Spleen (tissue), 11 donors: ENCODE data around the gene CNN3. TPM values are rescaled to one million over a fixed set of nuclear protein-coding genes. Genes with fewer than 3 reads are reported as not detected.
A peak's percentile ranks its signal among the peaks of the same experiment; 100 is the strongest.

Experiments used
- DNase-seq: peaks from one replicate; pipeline ENCODE4 v3.0.0-alpha.2; 2020
- H3K27ac ChIP-seq, 8 donors: fragments of 200-600 bp; sonication (generic) in 7 of 8; 1 replicate in 4 of 8; 2 replicates in 4 of 8; pipeline versions ENCODE4 v1.5.0 to v1.8.0; 2016 to 2021; ENCODE audit warnings: inconsistent platforms in 4 of 8, mild to moderate bottlenecking in 4 of 8, moderate library complexity in 1 of 8
- H3K27me3 ChIP-seq, 7 donors: fragments of 200-600 bp; sonication (generic) in 6 of 7; replicated peaks in 1 of 7; 1 replicate in 4 of 7; 2 replicates in 3 of 7; pipeline versions ENCODE4 v1.5.0 to v1.8.0; 2016 to 2021; ENCODE audit warnings: inconsistent platforms in 3 of 7, mild to moderate bottlenecking in 1 of 7
- H3K36me3 ChIP-seq, 6 donors: fragments of 200-600 bp; sonication (generic) in 5 of 6; 1 replicate in 4 of 6; 2 replicates in 2 of 6; pipeline versions ENCODE4 v1.5.0 to v1.8.0; 2016 to 2021; ENCODE audit warnings: inconsistent platforms in 2 of 6
- H3K4me1 ChIP-seq, 6 donors: fragments of 200-600 bp; sonication (generic) in 5 of 6; 1 replicate in 3 of 6; 2 replicates in 3 of 6; pipeline versions ENCODE4 v1.5.0 to v1.8.0; 2016 to 2021; ENCODE audit warnings: inconsistent platforms in 3 of 6
- H3K4me3 ChIP-seq, 8 donors: fragments of 200-600 bp; sonication (generic) in 7 of 8; 1 replicate in 4 of 8; 2 replicates in 4 of 8; pipeline versions ENCODE4 v1.5.0 to v1.8.0; 2016 to 2021; ENCODE audit warnings: inconsistent platforms in 4 of 8, mild to moderate bottlenecking in 4 of 8, moderate library complexity in 2 of 8
- H3K9me3 ChIP-seq, 8 donors: fragments of 200-600 bp; sonication (generic) in 7 of 8; 1 replicate in 4 of 8; 2 replicates in 4 of 8; pipeline versions ENCODE4 v1.5.0 to v1.8.0; 2016 to 2021; ENCODE audit warnings: inconsistent platforms in 4 of 8
- CTCF ChIP-seq, 11 experiments: fragments of 200-600 bp in 7 of 11; fragments of 450-650 bp in 4 of 11; sonication (generic) in 4 of 11; IDR thresholded peaks in 8 of 11; conservative IDR thresholded peaks in 3 of 11; 1 replicate in 7 of 11; 2 replicates in 4 of 11; pipeline versions ENCODE4 v1.4.0 to v1.8.0; 2016 to 2021; ENCODE audit warnings: antibody characterized with exemption in 11 of 11, inconsistent platforms in 4 of 11, mild to moderate bottlenecking in 1 of 11
- POLR2A ChIP-seq, 3 donors: fragments of 450-650 bp; IDR thresholded peaks; one replicate each; pipeline ENCODE4 v1.5.1; 2017; ENCODE audit warnings: antibody characterized with exemption in 3 of 3, mild to moderate bottlenecking in 1 of 3
- POLR2AphosphoS5 ChIP-seq, 3 donors: sonication (generic); formaldehyde crosslinking; IDR thresholded peaks; one replicate each; pipeline ENCODE4 v1.5.1; 2017; ENCODE audit warnings: antibody characterized with exemption in 3 of 3
- WGBS, 5 donors: extraction: QIAGEN DNeasy Blood & Tissue Kit in 3 of 5; methylation state at CpG; one replicate each; pipeline versions ENCODE4 v1.1.5 to v1.1.7; 2013 to 2018; 5-methylcytosine and 5-hydroxymethylcytosine counted together
- intact Hi-C: fragments of 100-400 bp; cut with DNase I; formaldehyde crosslinking; loops from one replicate; pipeline ENCODE4 v1.15.0; 2023; ENCODE audit warnings: low total_unique reads
- polyA plus RNA-seq, 3 donors: library from polyadenylated mRNA; stranded (reverse); fragments of 200-250 nt; gene quantifications; one replicate each; pipeline ENCODE4 v1.2.1, GENCODE V29; 2013
- total RNA-seq, 7 donors: library from RNA; depleted of rRNA in 3 of 7; stranded (reverse); fragments of >200 nt in 3 of 7; fragmentation: NEBNext Ultra II Directional in 4 of 7; extraction: Animal tissue kit (Norgen Biotek cat#: 25700) in 4 of 7; gene quantifications; one replicate each; pipeline versions ENCODE4 v1.1.0 to v1.2.1, GENCODE V29; 2016 to 2021
- donor health status: healthy with polysubstance abuse.
- donor health status: DM: no; HTN: no; CAD: no; lungs with moderate emphysema.
- donor health status: DM: no; HTN: no; CAD: no.
- donor health status: Bipolar disorder and iron deficiency.
- donor health status: healthy.
- donor health status: DM: no; HTN: no; CAD: no.
- donor health status: DM: yes; HTN: yes; CAD: no.

CNN3 gene
- total and polyA plus RNA-seq, 10 donors, result 27.4 to 124 (median 105) TPM

- peak overlapping the region in 2 of 8 donors; percentile 7 to 8 for H3K27ac ChIP-seq
- intact Hi-C loops, result no loop called here
- DNase-seq, result no peak
- no peaks in the 10 kb centered on the region for H3K9me3 ChIP-seq
- no peak overlapping the region for H3K4me3 ChIP-seq
- WGBS, 5 donors, result 80 to 88% (median 85%) methylated on average over 4 of the region's 4 CpGs
- H3K27me3 ChIP-seq, result peaks cover 0 to 5% (median 0%) of the 10 kb centered on the region in 7 donors
- H3K36me3 ChIP-seq, result no peaks in the 10 kb centered on the region
- peaks cover 0 to 60% (median 35%) of the 10 kb centered on the region in 6 donors for H3K4me1 ChIP-seq
- TF ChIP-seq POLR2A (IDR thresholded peaks at IDR 0.05) (no peak), CTCF (IDR thresholded peaks at IDR 0.05 in 8 of 11, conservative IDR thresholded peaks at IDR 0.05 in 3 of 11) (no peak), POLR2AphosphoS5 (IDR thresholded peaks at IDR 0.05) (no peak)
Measured at GRCh38 chr1:94919241-94920030, 7.5 kb downstream of the CNN3 start.

- TF ChIP-seq POLR2A (IDR thresholded peaks at IDR 0.05) (no peak), POLR2AphosphoS5 (IDR thresholded peaks at IDR 0.05) (no peak), CTCF (IDR thresholded peaks at IDR 0.05 in 8 of 11, conservative IDR thresholded peaks at IDR 0.05 in 3 of 11) (no peak)
- 78 to 88% (median 84%) methylated on average over 6 of the region's 6 CpGs for whole genome bisulfite sequencing, 5 donors
- Histone ChIP-seq H3K4me3 (no peak overlapping the region), H3K27ac (no peak overlapping the region), H3K27me3 (no peaks in the 10 kb centered on the region), H3K9me3 (no peaks in the 10 kb centered on the region), H3K4me1 (peaks cover 0 to 48% (median 17%) of the 10 kb centered on the region in 6 donors), H3K36me3 (no peaks in the 10 kb centered on the region)
- no peak for DNase-seq
- intact Hi-C loops, result no loop called here
Measured at GRCh38 chr1:94917251-94917650, 9.7 kb downstream of the CNN3 start.

- no peak overlapping the region for H3K4me3 ChIP-seq
- H3K27me3 ChIP-seq, result no peaks in the 10 kb centered on the region
- no peak for DNase-seq
- peaks cover 0 to 13% (median 0%) of the 10 kb centered on the region in 6 donors for H3K4me1 ChIP-seq
- no peaks in the 10 kb centered on the region for H3K9me3 ChIP-seq
- 69 to 83% (median 73%) methylated on average over 9 of the region's 9 CpGs for WGBS, 5 donors
- TF ChIP-seq POLR2AphosphoS5 (IDR thresholded peaks at IDR 0.05) (no peak), POLR2A (IDR thresholded peaks at IDR 0.05) (no peak), CTCF (IDR thresholded peaks at IDR 0.05 in 8 of 11, conservative IDR thresholded peaks at IDR 0.05 in 3 of 11) (no peak)
- no peaks in the 10 kb centered on the region for H3K36me3 ChIP-seq
- intact Hi-C loops, result no loop called here
- no peak overlapping the region for H3K27ac ChIP-seq
Measured at GRCh38 chr1:94912263-94913184, 14.4 kb downstream of the CNN3 start.

- H3K4me3 ChIP-seq, result no peak overlapping the region
- peaks cover 0 to 9% (median 0%) of the 10 kb centered on the region in 6 donors for H3K4me1 ChIP-seq
- no peaks in the 10 kb centered on the region for H3K27me3 ChIP-seq
- no peak for TF ChIP-seq POLR2AphosphoS5 (IDR thresholded peaks at IDR 0.05)
- TF ChIP-seq POLR2A (IDR thresholded peaks at IDR 0.05), result no peak
- TF ChIP-seq CTCF (IDR thresholded peaks at IDR 0.05 in 8 of 11, conservative IDR thresholded peaks at IDR 0.05 in 3 of 11), result no peak
- intact Hi-C loops, result no loop called here
- no peak for DNase-seq
- no peak overlapping the region for H3K27ac ChIP-seq
- H3K36me3 ChIP-seq, result no peaks in the 10 kb centered on the region
- WGBS, 5 donors, result 69 to 94% (median 92%) methylated on average over 6 of the region's 6 CpGs
- no peaks in the 10 kb centered on the region for H3K9me3 ChIP-seq
Measured at GRCh38 chr1:94909486-94909885, 17.4 kb downstream of the CNN3 start.
